ENCODE data around the gene ATP11A.
A peak's percentile ranks its signal among the peaks of the same experiment; 100 is the strongest.

DNA sequence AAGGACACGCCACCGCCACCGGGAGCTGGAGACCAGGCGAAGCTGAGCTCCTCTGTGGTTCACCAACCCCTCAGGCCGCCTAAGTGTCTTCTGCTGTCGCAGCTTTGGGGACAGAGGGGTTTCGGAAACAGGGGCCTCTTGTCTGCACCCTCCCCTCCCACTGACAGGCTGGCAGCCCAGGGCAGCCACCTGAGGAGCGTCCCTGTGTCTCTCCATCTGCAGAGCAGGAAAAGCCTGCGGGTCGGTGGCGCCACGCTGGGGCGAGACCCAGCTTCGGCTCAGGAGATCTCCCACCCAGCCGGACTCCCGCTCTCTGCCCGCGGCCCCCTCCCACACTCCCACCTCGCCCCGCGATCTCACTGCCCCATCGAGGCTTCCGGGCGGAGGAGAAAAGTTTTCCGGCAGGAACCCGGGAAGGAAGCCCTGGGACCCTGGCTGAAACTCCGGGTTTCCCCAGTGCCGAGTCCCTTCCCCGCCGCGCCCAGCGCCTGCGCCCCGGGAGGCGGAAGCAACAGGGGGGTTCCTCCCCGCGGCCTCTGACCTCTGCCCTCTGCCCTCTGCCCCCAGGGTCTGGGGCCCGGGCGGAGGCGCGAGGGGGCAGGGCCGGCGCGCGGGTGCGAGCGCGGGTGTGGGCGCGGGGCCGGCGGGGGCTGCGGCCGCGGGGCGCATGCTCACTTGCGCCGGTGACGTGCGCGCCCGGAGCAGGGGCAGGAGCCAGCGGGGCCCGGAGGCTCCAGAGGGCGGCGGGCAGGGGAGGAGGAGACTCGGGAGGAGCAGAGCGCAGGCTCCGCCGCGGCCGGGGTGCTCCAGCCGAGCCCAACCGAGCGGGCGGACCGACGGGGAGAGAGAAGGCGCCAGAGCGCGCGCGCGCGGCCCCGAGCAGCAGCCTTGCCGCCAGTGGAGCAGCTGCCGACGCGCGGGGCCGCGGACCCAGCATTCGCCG, at the start of gene ATP11A:
- TF ChIP-seq, protein P1, sequence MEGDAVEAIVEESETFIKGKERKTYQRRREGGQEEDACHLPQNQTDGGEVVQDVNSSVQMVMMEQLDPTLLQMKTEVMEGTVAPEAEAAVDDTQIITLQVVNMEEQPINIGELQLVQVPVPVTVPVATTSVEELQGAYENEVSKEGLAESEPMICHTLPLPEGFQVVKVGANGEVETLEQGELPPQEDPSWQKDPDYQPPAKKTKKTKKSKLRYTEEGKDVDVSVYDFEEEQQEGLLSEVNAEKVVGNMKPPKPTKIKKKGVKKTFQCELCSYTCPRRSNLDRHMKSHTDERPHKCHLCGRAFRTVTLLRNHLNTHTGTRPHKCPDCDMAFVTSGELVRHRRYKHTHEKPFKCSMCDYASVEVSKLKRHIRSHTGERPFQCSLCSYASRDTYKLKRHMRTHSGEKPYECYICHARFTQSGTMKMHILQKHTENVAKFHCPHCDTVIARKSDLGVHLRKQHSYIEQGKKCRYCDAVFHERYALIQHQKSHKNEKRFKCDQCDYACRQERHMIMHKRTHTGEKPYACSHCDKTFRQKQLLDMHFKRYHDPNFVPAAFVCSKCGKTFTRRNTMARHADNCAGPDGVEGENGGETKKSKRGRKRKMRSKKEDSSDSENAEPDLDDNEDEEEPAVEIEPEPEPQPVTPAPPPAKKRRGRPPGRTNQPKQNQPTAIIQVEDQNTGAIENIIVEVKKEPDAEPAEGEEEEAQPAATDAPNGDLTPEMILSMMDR (conservative IDR thresholded peaks at IDR 0.05; ENCODE audit: low read depth in 2 of 2) = no peak
- TF ChIP-seq, protein P2, sequence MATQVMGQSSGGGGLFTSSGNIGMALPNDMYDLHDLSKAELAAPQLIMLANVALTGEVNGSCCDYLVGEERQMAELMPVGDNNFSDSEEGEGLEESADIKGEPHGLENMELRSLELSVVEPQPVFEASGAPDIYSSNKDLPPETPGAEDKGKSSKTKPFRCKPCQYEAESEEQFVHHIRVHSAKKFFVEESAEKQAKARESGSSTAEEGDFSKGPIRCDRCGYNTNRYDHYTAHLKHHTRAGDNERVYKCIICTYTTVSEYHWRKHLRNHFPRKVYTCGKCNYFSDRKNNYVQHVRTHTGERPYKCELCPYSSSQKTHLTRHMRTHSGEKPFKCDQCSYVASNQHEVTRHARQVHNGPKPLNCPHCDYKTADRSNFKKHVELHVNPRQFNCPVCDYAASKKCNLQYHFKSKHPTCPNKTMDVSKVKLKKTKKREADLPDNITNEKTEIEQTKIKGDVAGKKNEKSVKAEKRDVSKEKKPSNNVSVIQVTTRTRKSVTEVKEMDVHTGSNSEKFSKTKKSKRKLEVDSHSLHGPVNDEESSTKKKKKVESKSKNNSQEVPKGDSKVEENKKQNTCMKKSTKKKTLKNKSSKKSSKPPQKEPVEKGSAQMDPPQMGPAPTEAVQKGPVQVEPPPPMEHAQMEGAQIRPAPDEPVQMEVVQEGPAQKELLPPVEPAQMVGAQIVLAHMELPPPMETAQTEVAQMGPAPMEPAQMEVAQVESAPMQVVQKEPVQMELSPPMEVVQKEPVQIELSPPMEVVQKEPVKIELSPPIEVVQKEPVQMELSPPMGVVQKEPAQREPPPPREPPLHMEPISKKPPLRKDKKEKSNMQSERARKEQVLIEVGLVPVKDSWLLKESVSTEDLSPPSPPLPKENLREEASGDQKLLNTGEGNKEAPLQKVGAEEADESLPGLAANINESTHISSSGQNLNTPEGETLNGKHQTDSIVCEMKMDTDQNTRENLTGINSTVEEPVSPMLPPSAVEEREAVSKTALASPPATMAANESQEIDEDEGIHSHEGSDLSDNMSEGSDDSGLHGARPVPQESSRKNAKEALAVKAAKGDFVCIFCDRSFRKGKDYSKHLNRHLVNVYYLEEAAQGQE (IDR thresholded peaks at IDR 0.05; ENCODE audit: unreplicated experiment) = no peak
- TF ChIP-seq EZH2phosphoT487 (IDR thresholded peaks at IDR 0.05; ENCODE audit: unreplicated experiment) = no peak
- TF ChIP-seq POLR2AphosphoS5 (IDR thresholded peaks at IDR 0.05; ENCODE audit: low read depth) = peak; percentile 60; the same call in 1 of the 2 replicates
- TF ChIP-seq CREB1 (CRISPR knock-in tag; IDR thresholded peaks at IDR 0.05; ENCODE audit: low read depth) = no peak
- no peak for TF ChIP-seq EZH2 (IDR thresholded peaks at IDR 0.05; ENCODE audit: low read depth, unreplicated experiment)
- TF ChIP-seq JUNB (IDR thresholded peaks at IDR 0.05; ENCODE audit: unreplicated experiment) = no peak
- TF ChIP-seq, protein P3, sequence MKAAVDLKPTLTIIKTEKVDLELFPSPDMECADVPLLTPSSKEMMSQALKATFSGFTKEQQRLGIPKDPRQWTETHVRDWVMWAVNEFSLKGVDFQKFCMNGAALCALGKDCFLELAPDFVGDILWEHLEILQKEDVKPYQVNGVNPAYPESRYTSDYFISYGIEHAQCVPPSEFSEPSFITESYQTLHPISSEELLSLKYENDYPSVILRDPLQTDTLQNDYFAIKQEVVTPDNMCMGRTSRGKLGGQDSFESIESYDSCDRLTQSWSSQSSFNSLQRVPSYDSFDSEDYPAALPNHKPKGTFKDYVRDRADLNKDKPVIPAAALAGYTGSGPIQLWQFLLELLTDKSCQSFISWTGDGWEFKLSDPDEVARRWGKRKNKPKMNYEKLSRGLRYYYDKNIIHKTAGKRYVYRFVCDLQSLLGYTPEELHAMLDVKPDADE (IDR thresholded peaks at IDR 0.05) = no peak
- TF ChIP-seq NANOG (IDR thresholded peaks at IDR 0.05; ENCODE audit: borderline replicate concordance) = no peak

Measured in GM23338 (cell line).